Hematopoietic multipotent progenitor cell treated with erythropoietin and hydrocortisone succinate and interleukin-3 and kit ligand, for 6 days (in vitro differentiated cells): ENCODE measurements around the gene SH3TC1.

Experiments
- DNase-seq: peaks from one replicate; pipeline ENCODE4 v3.0.0-alpha.2; 2015

SH3TC1 gene

DNA sequence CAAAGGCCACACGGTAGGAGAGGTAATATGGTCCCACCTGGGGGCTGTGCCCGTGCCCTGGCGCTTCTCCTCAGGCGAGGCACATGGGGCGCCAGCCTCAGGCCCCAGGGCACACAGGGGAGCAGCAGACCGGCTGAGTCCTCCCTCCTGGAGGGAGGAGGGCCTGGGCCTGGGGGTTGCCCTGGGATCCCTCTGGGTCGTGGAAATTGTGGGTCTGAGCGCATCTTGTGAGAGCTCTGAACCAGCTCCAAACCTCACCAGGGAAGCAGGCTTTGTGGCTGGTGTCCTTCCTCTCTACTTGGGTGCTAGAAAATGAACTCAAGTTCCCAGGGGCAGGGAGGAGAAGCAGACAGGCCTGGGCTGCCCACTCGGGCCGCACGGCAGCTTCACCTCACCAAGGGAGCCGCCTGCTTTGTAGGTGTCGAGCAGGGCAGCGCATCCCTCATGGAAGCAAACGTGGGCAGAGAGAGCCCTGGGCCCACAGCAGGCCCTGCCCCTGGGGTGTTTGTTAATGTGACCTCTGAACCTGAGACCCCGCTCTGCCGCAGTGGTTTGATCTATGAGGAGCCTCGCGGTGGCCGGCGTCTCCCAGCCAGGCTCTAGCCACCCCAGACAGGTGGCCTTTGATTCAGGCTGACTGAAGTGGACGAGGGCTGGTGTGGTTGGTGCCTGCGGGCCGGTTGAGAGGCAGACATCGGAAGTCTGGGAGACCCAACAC is 81.2 kb downstream of the SH3TC1 start:
- DNase-seq, result no peak

DNA sequence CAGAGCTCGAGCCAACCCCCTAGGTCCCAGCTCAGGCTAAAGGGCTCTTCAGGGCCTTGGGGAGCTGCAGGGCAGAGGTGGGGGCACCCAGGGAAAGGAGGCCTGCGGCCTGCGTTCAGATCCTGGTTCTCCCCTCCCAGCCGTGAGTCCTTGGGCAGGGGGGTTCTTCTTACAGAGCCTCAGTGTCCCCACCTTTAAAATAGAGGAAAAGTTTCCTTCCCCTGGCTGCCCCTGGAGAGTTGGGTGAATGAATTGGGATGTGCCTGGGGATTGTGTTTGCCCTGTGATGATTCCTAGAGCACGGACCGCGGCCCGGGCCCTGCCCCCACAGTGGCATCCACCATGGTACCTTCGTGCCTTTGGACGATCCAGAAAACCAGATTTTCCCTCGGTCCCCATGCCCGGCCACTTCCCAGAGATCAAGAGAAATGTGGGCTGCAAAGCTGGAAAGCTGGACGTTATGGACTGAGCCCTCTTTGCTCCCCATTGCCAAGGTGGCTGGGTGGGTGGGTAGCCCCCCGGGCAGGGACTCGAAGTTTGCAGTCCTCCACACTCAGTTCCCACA is 81.9 kb downstream of the SH3TC1 start:
- no peak for DNase-seq

DNA sequence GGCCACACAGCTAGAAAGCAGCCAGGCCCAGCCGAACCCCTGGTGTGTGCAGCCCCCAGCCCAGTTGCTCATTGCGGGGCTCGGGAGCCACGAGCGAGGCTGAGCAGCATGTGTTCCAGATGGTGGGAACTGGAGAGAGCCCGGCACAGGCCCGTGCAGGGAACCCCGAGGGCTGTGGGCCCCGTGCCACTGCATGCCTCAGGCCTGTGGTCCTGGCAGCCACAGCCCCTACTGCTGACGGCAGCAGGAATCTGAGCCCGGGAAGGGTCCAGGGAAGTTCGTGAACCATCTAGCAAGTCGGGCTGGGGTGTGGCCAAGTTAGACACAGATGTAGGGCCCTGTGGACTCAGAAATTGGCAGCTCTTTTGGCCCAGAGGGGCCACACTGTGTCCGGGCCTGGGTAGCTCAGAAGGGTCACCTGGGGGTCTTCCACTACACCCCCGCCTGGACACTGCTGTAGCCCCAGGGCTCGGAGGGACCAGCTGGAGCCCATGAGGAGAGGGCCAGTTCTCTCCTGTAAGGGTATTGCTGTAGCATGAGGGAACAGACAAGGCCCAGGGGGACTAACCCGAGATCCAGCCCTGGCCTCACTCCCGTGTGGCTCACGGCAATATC is 82.5 kb downstream of the SH3TC1 start:
- DNase-seq, result no peak

DNA sequence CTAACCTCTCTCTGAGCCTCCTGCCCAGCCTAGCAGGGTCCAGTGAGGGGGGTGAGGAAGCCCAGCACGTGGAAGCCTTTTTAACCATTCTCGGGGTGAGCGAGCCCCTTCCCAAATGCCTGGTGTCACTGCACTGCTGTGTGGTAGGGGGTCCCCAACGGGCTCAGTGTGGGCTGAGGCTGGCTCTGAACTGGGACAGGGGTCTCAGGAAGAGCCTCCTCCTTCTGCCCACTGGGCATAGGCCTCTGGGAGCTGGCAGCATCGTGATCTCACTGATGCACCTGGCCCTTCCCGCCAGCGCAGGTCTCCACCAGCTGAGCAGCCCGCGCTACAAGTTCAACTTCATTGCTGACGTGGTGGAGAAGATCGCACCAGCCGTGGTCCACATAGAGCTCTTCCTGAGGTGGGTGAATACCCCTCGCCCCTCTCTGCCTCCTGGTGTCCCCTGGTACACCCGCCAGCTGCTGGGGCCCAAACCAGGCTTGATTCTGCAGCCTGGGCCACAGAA is 83.1 kb downstream of the SH3TC1 start:
- no peak for DNase-seq

DNA sequence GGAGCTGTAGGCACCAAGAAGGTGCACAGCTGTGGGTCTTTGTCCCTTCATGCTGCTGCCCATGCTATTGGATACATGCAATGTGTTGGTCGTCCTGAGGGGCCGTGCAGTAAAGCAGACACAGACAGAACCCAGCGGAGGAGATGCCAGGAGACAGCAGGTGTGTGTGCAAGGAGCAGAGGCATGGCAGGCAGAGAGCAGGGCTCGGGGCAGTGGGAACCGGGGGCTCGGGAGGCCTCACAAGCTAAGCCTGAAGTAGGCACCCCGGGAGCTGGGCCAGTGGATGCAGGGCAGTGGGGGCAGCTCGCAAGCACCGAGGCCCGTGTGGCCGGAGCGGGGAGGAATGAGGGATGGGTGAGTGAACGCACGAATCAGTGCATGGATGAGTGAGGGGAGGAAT is 83.7 kb downstream of the SH3TC1 start:
- no peak for DNase-seq

DNA sequence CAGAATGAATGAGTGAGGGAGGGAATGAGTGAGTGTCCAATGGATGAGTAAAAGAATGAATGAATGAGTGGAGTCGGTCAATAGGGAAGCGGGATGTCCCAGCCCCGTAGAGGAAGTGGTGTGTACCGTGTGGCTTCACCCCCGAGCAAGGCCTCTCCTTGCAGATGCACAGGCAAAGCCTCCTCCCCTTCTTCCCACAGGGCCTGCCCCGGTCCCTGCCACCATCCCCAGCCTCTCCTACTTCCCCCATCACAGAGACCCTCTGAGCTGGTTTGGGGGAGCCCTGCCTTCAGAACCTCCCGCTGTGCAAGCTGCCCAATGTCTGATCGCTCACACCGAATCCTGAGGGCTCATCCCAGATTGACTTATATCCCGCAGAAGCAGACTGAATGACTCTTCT is 84.1 kb downstream of the SH3TC1 start:
- no peak for DNase-seq

DNA sequence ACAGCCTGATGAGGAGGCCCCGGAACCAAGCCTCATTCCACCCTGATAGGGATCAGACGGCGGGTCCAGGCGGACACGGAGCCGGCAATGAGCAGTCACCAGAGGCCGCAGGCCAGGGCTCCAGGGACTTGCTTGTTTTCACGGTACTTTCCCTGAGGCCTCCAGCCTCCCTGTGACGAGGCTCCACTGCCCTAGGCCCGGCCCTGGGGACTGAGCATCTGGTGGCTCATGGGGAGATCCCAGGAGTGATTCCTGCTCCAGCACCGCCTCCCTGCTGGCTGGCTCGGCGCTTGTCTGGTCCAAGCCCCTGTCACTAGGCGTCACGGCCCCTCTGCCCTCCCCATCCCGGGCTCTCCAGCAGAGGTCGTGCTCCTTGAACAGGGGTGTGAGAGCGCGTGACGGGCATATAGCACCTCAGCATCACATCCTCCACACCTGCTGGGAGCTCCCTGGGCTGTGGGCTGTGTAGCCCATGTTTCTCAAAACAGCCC is 84.6 kb downstream of the SH3TC1 start:
- DNase-seq, result no peak

DNA sequence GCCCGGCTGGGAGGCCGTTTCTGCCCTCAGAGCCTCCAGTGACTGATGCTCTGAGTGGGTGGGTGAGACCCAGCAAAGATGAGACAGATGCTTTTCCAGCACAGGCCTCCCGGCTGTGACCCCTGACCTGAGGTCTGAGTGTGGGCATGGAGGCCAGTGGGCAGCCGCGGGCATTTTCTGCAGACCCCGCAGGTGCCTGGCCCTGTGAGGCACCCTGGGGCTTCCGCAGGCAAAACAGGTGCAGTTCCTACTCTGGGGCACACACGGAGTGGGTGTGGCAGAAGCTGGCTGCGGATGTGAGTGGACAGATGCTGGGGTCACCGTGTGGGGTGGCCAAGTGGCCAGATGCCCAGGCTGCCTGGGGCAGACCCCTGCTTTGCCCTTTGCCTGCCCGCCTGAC is 85.3 kb downstream of the SH3TC1 start:
- DNase-seq, result no peak

DNA sequence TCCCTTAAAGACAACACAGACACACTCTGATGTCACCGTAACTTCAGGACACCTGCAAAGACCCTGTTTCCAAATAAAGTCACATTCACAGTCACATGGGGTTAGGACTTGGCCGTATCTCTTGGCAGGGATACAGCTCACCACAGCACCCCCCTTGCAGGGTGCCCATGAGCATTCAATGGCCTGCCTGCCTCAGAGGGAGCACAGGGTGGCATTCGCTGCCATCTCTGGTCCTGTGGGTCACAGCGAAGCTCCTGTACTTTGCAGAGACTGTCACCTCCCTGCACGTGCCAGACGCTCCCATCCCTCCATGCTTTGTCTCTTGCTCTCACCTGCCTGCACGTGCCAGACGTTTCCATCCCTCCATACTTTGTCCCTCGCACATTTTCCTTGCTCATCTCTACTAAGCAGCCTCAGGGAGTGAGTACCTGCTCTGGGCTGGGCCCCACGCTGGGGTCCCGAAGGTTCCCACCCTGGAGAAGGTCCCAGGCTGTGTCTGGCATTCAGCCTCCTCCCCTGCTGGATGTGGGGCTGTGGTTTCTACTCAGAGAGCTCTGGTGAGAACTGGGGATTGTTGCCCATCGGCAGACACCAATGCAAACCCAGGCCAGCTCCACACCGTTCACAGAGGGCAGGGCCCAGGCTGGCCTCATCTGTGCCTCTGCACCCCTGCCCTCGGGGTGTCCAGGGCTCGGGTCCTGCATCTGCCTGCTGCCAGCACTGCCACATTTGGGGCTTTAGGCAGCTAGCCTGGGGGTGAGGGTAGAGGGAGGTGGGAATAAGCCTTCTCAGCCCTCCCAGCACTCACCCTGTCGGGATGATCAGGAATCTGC is 86.3 kb downstream of the SH3TC1 start:
- no peak for DNase-seq

DNA sequence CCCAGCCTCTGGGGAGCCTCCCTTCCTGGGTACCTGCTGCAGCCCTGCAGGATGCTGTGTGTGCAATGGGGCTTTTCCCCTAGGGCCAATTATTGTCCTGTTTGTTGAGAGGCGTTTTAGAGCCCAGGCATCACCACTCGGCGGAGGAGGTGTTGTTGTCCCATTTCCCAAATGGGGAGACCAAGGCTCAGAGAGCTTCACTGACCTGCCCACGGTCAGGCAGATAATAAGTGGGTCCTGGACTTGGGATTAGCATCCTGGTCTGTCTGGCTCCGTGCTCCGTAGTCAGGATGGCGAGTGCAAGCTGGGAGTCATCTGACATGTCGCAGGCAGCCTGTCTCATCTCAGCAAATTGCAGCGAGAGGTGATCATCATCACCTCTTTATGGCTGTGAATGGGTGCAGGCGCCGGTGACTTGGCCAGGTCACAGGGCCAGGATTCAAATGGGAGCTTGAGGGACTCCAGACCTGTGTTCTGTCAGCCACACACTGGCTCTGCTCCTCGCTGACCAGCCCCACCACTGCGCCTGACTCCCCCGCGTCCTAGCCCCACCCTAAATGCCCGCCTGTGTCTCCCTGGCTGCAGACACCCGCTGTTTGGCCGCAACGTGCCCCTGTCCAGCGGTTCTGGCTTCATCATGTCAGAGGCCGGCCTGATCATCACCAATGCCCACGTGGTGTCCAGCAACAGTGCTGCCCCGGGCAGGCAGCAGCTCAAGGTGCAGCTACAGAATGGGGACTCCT is 87.1 kb downstream of the SH3TC1 start:
- no peak for DNase-seq

DNA sequence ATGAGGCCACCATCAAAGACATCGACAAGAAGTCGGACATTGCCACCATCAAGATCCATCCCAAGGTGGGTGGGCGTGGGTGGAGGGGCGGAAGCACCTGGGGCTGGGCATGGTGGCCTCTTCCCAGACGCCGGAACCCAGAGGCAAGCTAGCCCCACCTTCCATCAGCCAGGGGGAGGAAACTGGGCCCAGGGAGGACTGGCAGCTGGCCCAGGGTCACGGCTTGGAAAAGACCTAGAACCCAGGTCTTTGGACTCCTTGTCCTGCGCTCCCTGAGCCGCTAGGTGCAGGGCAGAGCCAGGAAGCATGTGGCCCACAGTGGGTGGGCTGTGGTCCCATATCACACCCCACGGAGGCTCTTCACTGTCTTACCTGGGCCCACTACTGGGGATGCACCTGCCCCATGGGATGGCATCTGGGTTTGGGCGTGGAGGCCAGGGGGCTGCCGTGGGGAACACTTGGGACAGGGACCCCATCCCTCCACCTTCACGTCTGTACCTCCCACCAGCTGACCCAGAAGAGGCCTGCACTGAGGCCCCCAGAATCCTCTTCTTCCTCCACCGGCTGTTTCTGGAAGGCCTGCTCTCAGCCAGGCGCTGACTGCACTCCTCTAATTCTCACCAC is 87.7 kb downstream of the SH3TC1 start:
- DNase-seq, result no peak

DNA sequence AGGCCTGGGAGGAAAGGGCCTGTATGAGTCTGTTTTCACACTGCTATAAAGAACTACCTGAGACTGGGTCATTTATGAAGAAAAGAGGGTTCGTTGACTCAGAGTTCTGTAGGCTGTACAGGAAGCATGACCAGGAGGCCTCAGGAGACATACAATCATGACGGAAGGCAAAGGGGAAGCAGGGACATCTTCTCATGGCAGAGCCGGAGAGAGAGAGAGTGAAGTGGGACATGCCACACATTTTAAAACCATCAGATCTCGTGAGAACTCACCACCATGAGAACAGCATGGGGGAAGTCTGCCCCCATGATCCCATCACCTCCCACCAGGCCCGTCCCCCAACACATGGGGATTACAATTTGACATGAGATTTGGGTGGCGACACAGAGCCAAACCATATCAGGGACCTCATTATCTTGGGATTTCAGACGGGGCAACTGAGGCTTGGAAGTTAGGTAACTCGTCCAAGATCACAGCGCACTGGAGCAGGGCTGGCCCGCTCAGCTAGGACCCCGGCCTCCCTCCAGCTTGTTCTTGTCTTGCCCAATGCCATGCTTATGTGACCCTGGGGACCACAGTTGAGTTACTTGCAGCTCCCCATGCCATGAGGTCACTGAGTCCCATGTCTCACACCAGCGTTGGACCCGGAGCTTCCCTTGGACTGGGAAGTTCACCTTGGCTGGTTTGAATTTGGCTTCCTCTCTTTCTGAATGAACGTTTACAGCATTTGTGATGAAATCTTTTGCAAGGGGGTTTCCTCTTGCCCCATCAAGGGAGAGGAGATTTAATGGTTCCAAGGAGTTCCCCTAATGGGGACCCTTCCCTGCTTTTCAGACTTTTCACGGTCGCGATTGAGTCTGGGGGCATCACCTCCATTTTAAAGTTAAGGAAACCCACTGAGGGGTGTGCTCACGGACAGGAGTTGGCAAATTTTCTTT is 88.5 kb downstream of the SH3TC1 start:
- DNase-seq, result no peak

DNA sequence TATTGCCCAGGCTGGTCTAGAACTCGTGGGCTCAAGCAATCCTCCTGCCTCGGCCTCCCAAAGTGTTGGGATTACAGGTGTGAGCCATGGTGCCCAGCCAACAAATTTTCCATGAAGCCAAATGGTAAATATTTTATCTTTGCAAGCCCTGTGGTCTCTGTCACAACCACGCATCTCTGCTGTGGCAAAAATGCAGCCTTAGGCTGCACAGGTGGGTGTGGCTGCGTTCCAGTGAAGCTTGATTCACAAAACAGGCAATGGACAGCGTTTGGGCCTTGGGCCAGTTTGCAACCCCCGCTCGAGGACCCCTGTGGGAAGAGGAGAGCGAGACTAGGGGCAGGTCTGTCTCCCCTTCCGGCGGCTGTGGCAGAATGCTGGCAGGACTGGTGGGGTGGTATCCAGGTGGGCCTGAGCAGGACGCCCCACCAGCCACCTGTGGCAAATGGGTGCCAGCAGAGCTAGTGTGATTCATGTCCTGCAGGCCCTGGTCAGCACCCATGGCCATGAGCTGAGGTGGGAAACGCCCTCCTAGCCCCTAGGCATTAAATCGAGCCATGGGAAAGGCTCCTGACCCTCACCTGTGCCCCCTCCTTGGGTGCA is 90.2 kb downstream of the SH3TC1 start:
- DNase-seq, result no peak

DNA sequence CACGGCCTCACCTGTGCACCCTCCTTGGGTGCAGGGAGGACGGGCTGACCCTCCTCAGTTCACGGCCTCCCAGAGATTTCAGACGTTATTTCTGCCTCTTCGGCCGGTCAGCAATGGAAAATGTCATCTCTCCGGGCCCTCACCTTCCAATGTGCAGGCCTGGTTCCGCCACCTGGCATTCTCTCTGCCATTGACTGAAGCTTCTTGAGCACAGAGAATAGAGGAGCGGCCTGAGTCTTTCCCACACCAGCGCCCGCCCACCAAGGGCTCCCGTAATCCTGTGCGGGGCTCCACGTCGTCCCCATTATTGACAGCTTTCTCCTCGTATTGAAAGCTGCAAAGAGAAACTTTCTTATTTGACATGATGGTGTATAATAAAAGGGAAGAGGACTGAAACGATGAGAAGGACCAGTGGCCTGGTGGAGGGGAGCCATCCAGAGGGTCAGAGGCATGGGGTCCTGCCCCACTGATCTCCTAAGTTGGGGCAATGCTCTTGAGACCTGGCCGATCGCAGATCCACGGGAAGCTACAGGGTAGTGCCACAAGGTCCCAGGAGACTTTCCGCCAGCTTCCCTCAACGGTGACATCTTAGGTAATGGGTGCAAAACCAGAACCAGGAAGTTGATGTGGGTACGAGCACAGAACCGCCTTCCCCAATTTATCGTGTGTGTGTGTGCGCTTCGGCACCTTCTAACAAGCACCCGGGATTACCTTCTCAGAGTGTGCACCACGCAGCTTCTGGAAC is 91.0 kb downstream of the SH3TC1 start:
- DNase-seq, result no peak

DNA sequence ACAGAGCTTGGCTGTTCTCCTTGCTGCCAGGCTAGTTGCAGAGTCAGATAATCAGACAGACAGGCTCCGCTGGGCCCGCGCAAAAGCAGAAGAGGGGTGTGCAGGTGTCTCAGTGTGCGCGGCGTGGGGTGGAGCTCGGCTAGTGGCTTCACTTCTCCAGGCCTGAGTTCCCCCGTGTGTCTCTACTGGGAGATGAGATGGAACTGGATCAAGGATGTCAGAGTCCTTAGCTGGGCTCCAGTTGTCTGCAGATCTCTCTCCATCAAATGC is 91.5 kb downstream of the SH3TC1 start:
- no peak for DNase-seq
